GM12874 (cell line): ENCODE measurements around the gene PLEK2.

Experiments
- TF ChIP-seq, protein P1 (sequence below): IDR thresholded peaks from 2 replicates; pipeline ENCODE4 v1.5.1; 2011; ENCODE audit warnings: low read depth, mild to moderate bottlenecking, control low read depth, low read length, moderate library complexity; ENCODE audit not compliant: insufficient read depth

The PLEK2 gene

DNA sequence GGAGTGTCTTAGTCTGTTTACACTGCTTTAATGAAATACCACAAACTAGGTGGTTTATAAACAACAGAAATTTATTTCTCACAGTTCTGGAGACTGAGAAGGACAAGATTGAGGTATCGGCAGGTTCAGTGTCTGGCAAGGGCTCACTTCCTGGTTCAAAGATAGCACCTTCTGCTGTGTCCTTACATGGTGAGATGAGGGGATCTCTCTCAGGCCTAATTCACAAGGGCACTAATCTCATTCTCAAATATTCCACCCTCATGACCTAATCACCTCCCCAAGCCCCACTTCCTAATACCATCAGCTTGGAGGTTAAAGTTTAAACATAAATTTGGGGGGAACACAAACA is 35.0 kb upstream of the PLEK2 start:
- TF ChIP-seq, protein P1, sequence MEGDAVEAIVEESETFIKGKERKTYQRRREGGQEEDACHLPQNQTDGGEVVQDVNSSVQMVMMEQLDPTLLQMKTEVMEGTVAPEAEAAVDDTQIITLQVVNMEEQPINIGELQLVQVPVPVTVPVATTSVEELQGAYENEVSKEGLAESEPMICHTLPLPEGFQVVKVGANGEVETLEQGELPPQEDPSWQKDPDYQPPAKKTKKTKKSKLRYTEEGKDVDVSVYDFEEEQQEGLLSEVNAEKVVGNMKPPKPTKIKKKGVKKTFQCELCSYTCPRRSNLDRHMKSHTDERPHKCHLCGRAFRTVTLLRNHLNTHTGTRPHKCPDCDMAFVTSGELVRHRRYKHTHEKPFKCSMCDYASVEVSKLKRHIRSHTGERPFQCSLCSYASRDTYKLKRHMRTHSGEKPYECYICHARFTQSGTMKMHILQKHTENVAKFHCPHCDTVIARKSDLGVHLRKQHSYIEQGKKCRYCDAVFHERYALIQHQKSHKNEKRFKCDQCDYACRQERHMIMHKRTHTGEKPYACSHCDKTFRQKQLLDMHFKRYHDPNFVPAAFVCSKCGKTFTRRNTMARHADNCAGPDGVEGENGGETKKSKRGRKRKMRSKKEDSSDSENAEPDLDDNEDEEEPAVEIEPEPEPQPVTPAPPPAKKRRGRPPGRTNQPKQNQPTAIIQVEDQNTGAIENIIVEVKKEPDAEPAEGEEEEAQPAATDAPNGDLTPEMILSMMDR = no peak

DNA sequence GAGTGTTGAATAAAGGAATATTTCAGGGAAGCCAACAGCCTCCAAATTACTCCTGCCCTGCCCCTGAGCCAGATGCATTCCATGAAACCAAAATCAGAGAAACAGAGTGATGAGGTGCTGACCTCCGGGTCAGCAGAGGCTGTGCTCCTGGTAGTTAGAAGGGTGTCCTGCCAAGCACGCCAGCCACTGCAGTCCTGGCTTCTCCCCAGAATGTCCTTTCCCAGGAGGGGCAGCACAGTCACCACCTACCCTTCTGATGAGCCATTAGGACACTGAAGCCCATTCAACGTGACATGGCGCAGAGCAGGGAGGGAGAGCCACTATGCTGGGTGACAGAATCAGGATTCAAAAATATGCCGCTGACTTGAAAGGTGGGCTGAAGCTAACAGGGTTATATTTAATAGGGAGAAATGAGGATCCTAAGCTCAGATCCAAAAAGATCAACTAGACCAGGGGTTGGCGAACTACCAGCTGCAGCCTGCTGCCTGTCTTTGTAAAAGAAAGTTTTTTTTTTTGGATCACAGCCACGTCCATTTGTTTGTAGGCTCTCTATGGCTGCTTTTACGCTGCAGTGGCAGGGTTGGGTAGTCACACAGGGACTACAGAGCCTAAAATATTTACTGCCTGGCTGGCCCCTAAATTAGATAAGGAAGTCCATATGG is 34.5 kb upstream of the PLEK2 start:
- TF ChIP-seq, protein P1 = no peak

DNA sequence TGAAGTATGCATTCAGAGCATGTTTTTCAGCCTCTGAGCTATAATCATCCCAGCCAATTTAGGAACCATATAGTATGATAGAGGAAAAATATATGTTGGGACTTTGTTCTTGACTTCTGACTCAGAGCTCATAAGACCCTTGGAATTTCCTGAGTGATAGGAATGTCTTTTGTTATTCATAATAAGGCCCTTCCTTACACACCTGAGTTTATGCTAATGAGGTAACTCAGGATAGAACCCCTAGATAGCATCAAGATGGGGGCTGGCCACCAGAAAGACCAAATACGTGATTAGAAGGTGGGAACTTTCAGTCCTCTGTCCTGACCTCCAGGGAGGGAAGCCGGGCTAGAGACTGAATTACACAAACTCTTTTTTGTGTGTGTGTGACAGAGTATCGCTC is 32.4 kb upstream of the PLEK2 start:
- TF ChIP-seq, protein P1 = no peak

DNA sequence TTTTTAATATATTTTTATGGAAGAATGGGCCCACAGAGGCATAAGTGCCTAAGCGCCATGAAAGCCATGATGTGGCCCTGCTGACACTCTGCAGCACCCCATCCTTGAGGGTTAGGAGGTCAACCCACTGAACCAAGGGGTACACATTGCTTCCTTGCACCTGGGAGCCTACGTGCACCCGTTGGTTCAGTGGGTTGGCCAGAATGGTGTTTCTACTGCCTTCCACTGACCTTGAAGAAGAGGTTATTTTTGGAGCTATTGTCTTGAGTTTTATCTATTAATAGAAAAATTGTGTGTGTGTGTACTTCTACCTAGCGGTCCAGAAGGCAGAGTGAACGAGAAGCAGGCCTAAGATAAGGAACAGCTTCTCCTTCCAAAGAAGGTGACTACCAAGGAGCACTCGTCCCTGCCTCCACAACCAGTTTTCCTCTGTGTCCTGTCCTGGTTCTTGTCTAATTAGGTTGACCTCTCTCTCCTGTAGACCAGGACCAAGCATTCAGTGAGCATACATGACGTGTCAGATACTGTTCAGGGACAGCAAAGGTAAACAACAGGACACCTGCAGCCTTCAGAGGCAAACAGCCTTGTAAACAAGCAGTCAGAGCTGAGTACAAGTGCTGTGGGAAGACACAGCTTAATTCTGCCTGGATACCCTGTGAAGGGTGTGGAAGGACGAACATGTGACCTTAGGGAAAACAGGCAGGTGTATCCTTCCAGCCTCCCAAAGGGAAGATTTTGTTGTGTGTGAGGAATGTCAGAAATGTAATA is 30.4 kb upstream of the PLEK2 start:
- TF ChIP-seq, protein P1 = no peak

DNA sequence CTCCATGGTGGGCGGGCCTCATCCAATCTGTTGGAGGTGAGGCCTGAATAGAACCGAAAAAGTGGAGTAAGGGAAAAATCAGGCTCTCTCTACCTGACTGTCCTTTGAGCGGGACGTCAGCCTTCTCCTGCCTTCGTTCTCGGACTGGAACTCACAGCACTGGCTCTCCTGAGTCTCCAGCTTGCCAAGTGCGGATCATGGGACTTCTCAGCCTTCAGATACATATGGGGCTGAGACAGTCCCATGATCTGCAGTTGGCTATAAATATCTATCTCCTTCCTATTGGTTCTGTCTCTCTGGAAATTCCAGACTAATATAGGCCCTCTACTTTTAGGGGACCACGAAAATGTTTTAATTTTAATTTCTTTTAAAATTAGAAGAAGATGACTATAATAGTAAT is 29.7 kb upstream of the PLEK2 start:
- TF ChIP-seq, protein P1 = no peak

DNA sequence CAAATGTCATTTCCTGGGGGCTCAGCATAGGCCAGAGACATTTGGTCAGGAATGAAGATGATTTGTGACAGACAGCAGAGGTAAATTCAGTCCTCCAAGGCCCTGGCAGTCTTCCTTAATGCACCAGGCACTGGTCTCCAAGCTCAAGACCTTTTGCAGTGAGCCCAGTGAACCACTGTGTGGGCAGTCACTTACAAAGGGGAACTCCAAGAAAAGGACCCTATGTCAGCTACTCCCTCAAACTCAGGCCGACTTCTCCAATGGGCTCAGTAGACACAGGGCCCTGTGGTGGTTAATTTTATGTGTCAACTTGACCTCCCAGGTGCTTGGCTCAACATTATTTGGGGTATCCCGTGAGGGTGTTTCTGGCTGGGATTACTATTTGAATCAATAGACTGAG is 29.3 kb upstream of the PLEK2 start:
- TF ChIP-seq, protein P1 = no peak

DNA sequence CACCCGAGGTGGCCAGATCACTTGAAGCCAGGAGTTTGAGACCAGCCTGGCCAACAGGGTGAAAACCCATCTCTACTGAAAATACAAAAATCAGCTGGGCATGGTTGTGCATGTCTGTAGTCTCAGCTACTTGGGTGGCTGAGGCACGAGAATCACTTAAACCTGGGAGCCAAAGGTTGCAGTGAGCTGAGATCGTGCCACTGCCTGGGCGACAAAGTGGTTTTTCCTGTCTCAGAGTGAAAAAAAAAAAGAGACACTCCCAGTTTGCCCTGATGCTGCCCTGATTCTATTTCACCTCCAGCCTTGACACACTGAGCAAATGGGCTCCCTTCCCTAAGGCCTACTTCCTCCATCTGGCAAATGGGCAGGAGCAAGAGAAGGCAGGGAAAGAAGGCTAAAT is 28.5 kb upstream of the PLEK2 start:
- TF ChIP-seq, protein P1 = no peak
